Regular cardiac myocyte (primary cell): ENCODE data around the gene TLCD3B. TPM values are rescaled to one million over a fixed set of nuclear protein-coding genes. Genes with fewer than 3 reads are reported as not detected.

Experiments used
- total RNA-seq: library from RNA; depleted of rRNA; stranded (reverse); fragments of >200 nt; gene quantifications from 2 replicates; pipeline ENCODE4 v1.2.3, GENCODE V29; 2014

Gene TLCD3B
- 0.19 TPM in 1 of 2 replicates, not detected in the other for total RNA-seq

GRCh38 chr16:30030841-30031413 is at the start of gene TLCD3B:
TLCD3B (minus strand) TSS chr16:30031271; CDS start chr16:30030527, 744 bp downstream.

GRCh38 chr16:30075503-30076275 is 44.6 kb upstream of the TLCD3B start, which contains the start of gene PPP4C:
PPP4C (plus strand) TSS chr16:30075994; CDS start chr16:30076378, 384 bp downstream.

GRCh38 chr16:30065102-30065942 is 34.3 kb upstream of the TLCD3B start, which contains the start of gene ALDOA:
ALDOA (plus strand) TSS chr16:30065760; CDS start chr16:30066898, 1,138 bp downstream.

GRCh38 chr16:30022887-30023286 is 8.2 kb downstream of the TLCD3B start, which contains the start of gene C16orf92:
C16orf92 (plus strand) TSS chr16:30023198; CDS start chr16:30023341, 143 bp downstream.

GRCh38 chr16:30010844-30011713 is 20.0 kb downstream of the TLCD3B start, which contains the start of gene DOC2A:
DOC2A (minus strand) TSS chr16:30011027; CDS start chr16:30010222, 805 bp downstream.

GRCh38 chr16:29995911-29996765 is 34.9 kb downstream of the TLCD3B start, which contains the start of gene INO80E:
INO80E (plus strand) TSS chr16:29996241; CDS start chr16:29996311, 70 bp downstream.

GRCh38 chr16:29995324-29995910 is 35.7 kb downstream of the TLCD3B start, which contains the start of gene HIRIP3:
HIRIP3 (minus strand) TSS chr16:29995617; CDS start chr16:29995605, 12 bp downstream.

Other genes starting within 250 kb of the TLCD3B start
- 15.2 and 94.1 TPM in 2 replicates for gene KIF22, start 240.5 kb downstream of the TLCD3B start, total RNA-seq
- gene MAZ, start 224.7 kb downstream of the TLCD3B start, total RNA-seq, result 87.7 and 188 TPM in 2 replicates
- gene PRRT2, start 219.1 kb downstream of the TLCD3B start, total RNA-seq, result 0.58 and 3.1 TPM in 2 replicates
- gene PAGR1, start 215.1 kb downstream of the TLCD3B start, total RNA-seq, result 12.7 and 32.4 TPM in 2 replicates
- 188 and 263 TPM in 2 replicates for gene MVP, start 210.8 kb downstream of the TLCD3B start, total RNA-seq
- gene CDIPT, start 168.0 kb downstream of the TLCD3B start, total RNA-seq, result 86.8 and 102 TPM in 2 replicates
- gene SEZ6L2, start 131.7 kb downstream of the TLCD3B start, total RNA-seq, result 3.5 and 10.4 TPM in 2 replicates
- 13.0 and 15.3 TPM in 2 replicates for gene ASPHD1, start 130.8 kb downstream of the TLCD3B start, total RNA-seq
- 5.2 and 7.0 TPM in 2 replicates for gene KCTD13, start 105.0 kb downstream of the TLCD3B start, total RNA-seq
- 72.7 and 84.9 TPM in 2 replicates for gene TMEM219, start 69.2 kb downstream of the TLCD3B start, total RNA-seq
- gene TAOK2, start 57.4 kb downstream of the TLCD3B start, total RNA-seq, result 54.1 and 74.6 TPM in 2 replicates
- gene HIRIP3, start 35.7 kb downstream of the TLCD3B start, total RNA-seq, result 5.1 and 15.0 TPM in 2 replicates
- 19.4 and 20.5 TPM in 2 replicates for gene INO80E, start 35.0 kb downstream of the TLCD3B start, total RNA-seq
- under 0.01 TPM in 1 of 2 replicates, not detected in the other for gene DOC2A, start 20.2 kb downstream of the TLCD3B start, total RNA-seq
- gene C16orf92, start 8.1 kb downstream of the TLCD3B start, total RNA-seq, result not detected in 2 replicates
- 670 and 1,196 TPM in 2 replicates for gene ALDOA, start 34.5 kb upstream of the TLCD3B start, total RNA-seq
- 149 and 295 TPM in 2 replicates for gene PPP4C, start 44.7 kb upstream of the TLCD3B start, total RNA-seq
- gene TBX6, start 60.7 kb upstream of the TLCD3B start, total RNA-seq, result 0.19 and 0.28 TPM in 2 replicates
- 10.4 and 18.3 TPM in 2 replicates for gene YPEL3, start 64.9 kb upstream of the TLCD3B start, total RNA-seq
- 0.56 and 0.77 TPM in 2 replicates for gene GDPD3, start 82.3 kb upstream of the TLCD3B start, total RNA-seq
- 38.9 and 46.2 TPM in 2 replicates for gene MAPK3, start 91.9 kb upstream of the TLCD3B start, total RNA-seq
- 0.28 and 3.3 TPM in 2 replicates for gene CORO1A, start 152.3 kb upstream of the TLCD3B start, total RNA-seq
- 126 and 208 TPM in 2 replicates for gene BOLA2B, start 162.4 kb upstream of the TLCD3B start, total RNA-seq
- gene SLX1A, start 162.6 kb upstream of the TLCD3B start, total RNA-seq, result 13.5 and 18.8 TPM in 2 replicates
- gene SULT1A3, start 168.0 kb upstream of the TLCD3B start, total RNA-seq, result 1.9 and 2.3 TPM in 2 replicates
- gene NPIPB13, start 217.2 kb upstream of the TLCD3B start, total RNA-seq, result 0.58 and 1.4 TPM in 2 replicates